Mammary epithelial cell (primary cell): Measurements from ENCODE around the gene TCF4.

Experiments used
- CTCF ChIP-seq, 2 donors: IDR thresholded peaks in 1 of 2; conservative IDR thresholded peaks in 1 of 2; 2 replicates each; pipeline ENCODE4 v1.5.1; 2011 to 2012; ENCODE audit warnings: inconsistent platforms in 2 of 2, low read length in 2 of 2, mild to moderate bottlenecking in 2 of 2, control low read depth in 1 of 2, low read depth in 1 of 2; ENCODE audit not compliant: insufficient read depth in 1 of 2; ENCODE audit errors: extremely low read depth in 1 of 2
- EZH2 ChIP-seq: IDR thresholded peaks from 2 replicates; pipeline ENCODE4 v1.6.1; 2012; ENCODE audit warnings: low read length, inconsistent platforms, borderline replicate concordance

DNA sequence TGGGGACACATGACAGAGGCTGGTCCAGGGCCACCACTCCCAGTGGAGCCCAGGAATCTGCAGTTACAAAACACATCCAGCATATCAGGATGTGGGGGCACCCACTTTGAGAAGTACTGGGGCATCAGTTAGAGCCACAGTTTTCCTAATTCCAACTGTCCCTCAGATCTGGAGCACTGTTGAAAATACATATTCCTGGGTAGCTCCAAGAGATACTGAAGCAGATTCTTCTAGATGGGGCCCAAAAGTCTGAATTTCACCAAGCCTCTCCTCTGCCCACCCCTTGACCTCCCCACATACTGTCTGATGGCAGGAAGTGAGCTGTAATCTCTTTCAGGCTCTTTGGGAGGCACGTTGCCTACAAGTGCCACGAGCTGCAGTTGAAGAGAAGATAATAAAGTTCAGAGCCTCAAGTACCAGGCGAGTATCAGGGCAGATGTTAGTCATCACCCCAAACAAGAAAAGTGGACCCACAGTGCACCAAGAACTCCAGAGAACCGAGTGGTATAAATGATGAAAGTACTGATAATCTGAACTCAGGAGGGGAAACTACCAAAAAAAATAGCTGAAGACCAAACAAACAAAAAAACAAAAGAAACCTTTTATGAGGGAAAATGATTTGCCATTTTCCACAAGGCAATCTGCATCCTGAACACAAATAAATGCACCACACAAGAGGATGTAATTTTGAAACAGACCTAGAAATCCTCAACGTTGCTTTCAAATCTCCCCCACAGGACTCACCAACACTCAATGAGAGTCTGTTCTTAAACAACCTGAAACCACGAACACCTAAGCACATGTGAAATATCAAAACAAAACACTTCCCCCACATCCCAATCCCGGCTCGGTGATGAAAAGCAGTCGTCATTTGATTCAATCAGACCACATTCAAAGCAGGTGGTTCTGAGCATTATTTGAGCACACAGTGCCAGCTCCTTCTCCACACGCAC is 98.7 kb downstream of the TCF4 start:
- TF ChIP-seq CTCF (conservative IDR thresholded peaks at IDR 0.05 in 1 of 2, IDR thresholded peaks at IDR 0.05 in 1 of 2; ENCODE audit: extremely low read depth in 1 of 2, insufficient read depth in 1 of 2, low read depth in 1 of 2, low read length in 2 of 2): no peak
- no peak for TF ChIP-seq EZH2
